ENCODE measurements around the gene RPS21.

DNA sequence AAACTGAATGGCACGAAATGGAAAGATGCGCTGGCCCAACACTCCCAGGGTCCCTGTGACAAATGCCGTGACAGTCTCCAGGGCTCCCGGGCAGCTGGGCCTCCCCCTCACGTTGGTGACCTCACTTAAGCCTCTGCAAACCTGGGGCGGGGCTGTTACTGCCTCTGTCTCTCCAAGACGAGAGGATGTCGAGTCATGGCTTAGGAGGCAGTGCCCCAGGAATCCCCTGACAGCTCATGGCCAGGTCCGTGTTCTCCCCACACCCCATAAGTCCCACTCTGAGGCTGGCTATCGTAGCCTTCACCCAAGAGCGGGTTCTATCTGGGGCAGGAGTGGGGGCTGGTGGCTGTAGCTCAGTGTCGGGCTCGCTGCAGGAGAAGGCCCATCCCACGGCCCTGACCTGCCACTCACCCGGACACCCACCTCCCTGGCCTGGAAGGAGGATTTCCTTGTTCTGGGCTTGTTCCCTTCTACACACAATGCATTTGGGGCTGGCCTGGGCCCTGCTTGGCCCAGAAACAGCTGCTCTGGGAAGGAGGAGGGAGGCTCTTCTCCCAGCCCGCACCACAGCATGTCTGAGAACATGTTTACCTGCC, 5.6 kb upstream of the RPS21 start:
- TF ChIP-seq EZH2 (IDR thresholded peaks at IDR 0.05): no peak
- TF ChIP-seq POLR2AphosphoS5 (IDR thresholded peaks at IDR 0.05; ENCODE audit: borderline replicate concordance, low read depth, low read length): no peak

All from SK-N-MC (cell line).